Fibroblast of gingiva (primary cell): ENCODE data around the gene POLR2M.

Source experiments
- DNase-seq: peaks from one replicate; pipeline ENCODE4 v3.0.0-alpha.2; 2011; ENCODE audit warnings: low read depth

POLR2M gene

DNA sequence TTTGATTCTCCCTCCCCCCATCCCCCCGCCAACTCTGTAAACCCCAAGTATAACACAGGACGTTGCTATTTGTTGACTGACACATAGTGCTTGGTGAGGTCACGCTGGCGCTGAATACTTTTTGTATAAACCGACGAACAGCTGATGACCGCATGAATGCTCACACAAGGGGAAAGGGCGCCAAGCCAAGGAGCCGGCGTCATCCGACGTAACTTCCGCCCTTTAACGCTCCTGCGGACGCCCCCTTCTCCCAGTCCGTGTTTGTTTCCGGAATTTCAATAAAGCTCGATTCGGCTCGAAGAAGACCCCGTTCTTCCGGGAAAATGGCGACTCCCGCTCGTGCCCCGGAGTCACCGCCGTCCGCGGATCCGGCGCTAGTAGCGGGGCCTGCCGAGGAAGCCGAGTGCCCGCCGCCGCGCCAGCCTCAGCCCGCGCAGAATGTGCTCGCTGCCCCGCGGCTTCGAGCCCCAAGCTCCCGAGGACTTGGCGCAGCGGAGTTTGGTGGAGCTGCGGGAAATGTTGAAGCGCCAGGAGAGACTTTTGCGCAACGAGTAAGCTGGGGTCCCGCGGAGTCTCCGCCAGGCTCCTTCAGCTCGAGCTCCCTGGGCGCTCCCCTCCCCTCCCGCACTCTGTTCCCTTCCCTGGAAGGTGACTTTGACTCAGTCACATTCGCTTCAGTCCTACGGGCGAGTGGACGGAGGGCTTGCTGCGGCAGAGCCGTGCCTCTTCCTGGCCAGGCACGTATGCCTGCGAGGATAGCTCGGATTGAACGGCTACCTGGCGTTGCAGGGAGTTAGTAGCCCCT lies at the start of gene POLR2M:
Gene POLR2M, plus strand, starts transcription at position 310 of the 805 bp plus-strand sequence. Its CDS starts 129 bp downstream, at position 439.
- DNase-seq, result peak; percentile 99

DNA sequence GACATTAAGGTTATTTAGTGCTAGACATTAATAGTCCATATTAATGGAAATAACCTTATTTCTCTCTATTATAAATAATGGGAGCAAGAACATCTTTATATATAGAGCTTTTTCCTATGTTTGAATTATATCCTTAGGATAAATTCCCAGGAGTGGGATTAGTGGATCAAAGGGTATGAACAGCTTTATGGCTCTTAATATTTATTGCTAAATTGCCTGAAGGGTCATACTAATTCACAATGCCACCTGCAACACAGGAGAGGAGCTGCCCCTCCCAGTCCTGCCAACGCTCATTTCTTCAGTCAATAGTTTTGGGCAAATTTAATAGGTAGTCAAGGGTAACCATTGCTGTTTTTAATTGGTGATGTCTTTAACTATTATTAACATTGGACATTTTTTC lies 48.9 kb upstream of the POLR2M start:
- DNase-seq, result no peak

DNA sequence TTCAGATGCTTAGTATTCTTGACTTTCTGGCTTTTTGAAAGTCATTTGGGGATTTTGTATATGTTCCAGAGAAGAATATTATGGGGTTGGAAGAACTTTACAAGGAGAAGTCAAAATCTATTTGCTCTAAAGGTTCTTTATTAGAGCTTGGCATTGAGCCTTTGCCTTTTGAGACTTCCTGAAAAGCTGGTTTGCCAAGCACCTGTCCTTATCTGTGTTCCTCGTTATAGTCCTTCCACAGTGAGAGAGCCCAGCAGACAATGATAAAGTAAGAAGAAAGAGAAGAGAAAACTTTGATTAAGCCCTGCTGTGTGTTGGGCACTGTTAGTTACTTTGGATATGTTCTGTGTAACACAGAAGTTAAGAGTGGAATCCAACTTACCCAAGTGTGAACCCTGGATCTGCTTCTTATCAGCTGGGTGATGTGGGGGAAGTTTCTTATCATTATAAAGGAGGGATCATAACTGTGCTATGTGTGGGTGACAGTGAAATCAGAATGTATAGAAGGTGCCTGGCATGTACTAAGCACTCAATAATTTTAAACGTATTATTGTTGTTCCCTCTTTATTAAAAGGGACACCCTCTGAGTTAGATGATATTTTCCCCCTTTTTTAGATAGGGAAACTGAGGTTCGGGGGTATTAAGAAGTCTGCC lies 44.3 kb upstream of the POLR2M start:
- DNase-seq, result no peak

DNA sequence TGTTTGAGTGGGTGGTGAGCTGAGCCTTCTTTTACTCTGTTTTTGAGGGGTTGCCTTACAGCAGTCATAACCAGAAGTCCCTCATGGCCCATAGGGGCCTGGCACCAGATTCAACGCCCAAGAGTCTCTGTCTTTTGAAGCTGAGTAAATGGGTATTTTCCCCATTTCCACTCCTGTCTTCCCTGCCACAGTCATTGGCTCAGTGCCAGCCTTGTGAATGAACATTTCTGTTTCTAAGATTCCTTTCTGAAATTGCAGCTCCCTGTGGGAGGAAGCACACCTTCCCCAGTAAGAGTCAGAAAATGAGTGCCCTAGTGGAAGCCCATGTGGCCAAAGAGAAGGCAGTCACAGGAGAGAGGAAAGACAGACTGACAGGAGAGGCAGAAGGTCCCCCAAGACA lies 43.7 kb upstream of the POLR2M start:
- DNase-seq, result no peak

DNA sequence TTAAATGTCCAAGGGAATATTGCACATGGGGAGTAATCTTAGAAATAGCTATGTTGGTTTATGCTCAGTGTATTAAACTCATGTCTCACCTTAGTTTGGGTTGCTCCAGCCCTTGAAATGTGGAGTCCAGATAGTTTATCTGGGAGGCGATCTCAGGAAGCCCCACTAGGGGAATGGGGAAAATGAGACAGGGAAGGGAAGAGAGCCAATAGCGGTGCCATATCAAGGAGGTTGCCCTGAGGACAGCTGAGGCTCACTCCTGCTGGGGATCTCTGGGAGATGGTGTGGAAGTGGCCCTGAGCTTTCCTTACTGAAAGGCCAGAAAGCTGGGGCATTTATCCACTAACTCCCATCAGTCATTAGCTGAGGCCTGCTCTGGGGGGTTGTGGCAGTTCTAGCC lies 43.3 kb upstream of the POLR2M start:
- no peak for DNase-seq

DNA sequence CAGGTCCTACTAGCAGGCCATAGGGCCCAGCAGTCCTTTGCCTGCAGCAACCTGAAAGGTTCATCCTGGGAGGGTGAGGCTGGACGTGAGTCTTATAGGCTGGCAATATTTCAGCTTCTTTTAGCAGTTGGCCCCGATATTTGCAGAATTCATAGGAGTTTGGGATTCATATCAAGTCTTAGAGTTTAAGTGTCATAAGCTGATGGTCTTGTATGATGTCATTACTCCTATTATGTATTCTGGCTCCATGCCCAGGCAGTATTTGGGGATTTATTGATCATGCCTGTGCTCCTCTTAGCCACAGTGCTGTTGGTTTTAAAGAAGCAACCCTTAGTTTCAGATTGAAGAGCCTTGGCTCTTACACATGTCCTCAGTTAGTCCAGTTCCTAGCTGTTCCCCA lies 41.3 kb upstream of the POLR2M start:
- DNase-seq, result no peak

DNA sequence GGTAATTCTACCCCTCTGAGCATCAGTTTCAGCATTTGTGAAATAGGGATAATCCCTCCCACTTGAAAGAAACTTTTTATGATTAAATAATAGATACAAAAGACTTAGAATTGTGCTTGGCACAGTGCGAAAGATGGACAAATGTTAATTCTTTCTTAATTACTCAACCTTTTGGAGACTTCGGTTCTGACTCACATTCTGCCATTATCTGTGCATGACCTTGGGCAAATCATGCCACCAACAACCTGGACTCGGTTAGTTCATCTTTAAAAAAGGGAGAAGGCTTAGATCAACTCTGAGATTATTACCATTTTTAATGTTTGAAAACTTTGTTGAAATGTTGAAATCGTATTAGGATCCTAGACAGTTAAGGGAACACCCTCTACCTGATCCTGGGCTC lies 40.6 kb upstream of the POLR2M start:
- DNase-seq, result no peak

DNA sequence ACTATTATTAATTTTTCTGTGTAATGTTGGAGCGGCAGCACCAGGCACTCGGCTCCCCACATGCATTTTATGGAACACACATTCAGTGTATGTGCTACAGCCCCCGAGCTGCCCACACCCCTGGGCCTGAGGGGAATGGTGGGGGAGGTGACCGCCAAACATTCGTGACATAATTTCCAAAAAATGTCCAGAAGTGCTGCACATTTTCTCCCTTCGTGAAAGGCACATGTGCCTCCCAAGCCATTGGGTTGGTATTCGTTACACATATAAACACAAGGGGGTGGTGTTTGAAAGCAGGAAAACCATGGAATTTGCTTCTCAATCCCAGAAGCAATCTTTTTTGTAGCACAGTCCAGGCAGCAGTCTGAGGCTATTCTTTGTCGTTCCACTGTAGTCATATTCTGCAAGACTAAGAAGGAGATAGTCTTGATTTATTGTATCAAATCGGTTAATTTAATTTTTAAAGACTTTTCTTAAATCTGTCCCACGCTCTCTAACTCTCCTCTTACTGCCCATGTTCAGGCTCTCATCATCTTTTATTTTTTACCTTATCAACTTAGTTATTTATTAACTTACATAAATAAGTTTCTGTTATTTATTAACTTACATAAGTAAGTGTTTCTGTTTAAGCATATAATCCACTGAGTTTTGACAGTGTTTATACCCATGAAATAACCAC lies 39.2 kb upstream of the POLR2M start:
- DNase-seq, result peak; percentile 63

DNA sequence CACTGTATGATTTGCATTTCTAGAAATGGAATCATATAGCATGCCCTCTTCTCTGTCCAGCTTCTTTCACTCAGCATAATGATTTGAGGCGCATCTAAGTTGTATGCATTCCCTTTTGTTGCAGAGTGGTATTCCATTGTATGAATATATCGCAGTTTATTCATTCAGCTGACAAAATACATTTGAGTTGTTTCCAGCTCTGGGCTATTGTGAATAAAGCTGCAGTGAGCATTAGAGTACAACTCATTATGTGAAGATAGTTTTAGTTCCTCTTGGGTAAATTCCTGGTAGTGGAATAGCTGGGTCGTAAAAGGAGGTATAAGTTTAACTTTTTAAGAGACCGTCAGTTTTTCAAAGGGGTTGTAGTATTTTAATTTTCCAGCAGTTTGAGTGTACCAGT lies 38.5 kb upstream of the POLR2M start:
- DNase-seq, result no peak

DNA sequence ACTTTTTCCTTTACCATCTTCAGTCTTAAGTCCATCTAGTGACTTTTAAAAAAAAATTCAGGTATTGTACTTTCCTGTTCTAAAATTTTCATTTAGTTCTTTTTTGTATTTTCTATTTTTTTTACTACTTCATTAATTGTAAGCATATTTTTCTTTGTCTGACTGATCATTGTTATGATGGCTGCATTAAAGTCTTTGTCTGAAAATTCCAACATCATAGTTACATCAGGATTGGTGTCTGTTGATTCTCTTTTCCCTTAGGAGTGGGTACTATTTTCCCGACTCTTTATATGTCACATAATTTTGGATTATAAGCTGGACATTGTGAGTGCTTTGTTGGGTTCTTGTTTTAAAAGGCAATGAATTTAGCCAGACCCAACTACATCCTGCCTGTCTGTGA lies 34.9 kb upstream of the POLR2M start:
- DNase-seq, result no peak

DNA sequence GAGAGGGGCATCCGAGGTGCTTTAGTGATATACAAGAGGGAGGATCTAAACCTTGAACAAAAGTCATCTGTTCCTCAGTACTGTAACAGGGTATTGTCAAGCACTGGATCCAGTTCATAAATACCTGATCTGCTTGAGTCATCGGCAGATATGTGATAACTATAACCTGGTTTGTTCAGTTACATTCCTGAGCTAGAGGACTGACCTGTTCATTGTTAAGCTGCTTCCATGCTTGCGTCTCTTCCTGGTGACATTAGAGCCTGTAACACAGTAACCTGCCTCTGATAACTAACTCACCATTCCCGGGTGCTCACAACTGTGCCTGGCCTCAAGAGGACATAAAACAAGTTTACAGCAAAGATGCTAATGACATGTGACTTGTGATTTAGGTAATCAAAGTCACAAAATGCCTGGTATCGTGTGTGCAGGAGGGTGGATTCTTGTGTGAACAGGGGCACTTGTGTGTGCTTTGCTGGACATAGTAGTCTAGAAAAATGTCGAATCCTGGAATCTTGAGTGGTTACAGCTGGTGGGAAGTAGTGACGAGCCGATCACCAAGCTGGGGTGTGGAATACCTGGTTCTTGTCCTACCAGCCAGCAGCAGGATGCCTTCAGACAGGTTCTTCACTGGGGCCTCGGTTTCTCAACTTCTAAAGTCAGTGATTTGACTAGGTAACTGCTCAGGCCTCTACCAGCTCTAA lies 30.9 kb upstream of the POLR2M start:
- no peak for DNase-seq

DNA sequence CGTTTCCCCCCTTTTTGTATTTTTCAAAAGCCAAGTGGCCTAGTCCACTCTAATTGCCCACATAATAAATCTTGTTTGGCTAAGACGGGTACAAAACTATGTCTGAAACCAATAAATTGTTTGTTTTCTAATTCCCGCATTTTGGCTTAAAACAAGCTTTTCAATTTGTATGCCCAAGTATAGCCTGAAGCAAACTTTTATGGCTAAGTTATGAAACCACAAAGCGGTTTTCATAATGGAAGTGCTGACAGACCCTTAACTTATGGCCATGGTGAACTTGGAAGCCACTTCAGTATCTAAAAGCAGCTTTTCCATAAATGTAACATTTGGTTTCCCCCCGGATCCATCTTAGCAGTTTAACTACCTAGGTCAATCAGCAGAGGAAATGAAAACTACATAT lies 29.9 kb upstream of the POLR2M start:
- no peak for DNase-seq

DNA sequence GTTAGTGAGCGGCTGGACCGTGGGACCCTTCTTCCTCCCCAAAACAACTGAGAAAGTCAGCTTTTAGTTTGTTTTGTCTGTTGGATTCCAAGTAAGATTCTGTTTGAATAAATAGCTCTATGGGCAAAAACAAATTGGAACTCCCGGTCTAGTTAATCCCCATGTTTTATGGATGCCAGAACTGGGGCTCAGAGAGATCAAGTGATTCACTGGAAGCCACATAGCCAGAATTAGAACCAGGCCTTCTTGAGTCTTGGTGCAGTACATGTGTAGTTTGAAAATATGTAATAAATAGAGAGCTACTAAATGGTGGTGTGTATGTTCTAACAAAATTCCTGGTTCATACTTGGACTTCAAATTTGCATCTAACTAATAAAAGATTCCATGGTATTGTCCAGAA lies 29.3 kb upstream of the POLR2M start:
- no peak for DNase-seq

DNA sequence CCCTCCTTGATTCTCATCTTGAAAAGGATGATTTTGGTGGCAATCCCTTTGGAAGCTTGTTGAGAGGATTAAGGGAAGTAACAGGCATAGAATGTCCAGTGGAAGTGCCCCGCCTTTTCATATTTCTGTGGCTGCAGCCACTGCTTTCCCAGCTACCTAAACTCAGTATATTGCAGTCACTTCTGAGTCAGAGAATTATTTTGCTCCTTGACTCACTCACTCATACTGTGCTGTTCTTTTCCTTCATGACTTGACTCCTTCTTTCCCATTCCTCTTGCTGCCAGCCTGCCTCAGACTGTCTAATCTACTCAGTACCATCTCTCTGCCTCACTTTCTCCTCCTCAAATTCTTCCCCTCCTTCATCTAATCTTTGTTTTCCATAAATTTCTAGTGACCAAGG lies 26.5 kb upstream of the POLR2M start:
- peak; percentile 39 for DNase-seq

DNA sequence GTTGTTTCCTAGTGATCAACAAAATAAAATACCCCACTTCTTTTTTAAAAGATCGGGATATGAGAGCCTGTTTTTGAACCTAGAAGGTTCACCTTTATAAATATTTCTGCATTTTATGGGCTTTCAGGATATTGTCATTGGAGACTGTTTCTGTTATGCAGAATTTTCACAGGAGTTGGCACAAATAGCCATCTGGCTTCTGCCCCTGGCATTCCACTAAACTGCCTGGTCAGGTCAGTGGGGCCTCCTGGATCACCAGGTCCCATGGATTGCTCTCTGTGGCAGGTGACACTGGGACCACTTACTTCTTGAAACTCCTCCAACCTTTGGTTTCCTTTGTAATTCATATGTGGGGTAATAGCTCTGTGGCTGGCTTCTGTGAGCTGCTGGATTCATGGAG lies 25.5 kb upstream of the POLR2M start:
- no peak for DNase-seq

DNA sequence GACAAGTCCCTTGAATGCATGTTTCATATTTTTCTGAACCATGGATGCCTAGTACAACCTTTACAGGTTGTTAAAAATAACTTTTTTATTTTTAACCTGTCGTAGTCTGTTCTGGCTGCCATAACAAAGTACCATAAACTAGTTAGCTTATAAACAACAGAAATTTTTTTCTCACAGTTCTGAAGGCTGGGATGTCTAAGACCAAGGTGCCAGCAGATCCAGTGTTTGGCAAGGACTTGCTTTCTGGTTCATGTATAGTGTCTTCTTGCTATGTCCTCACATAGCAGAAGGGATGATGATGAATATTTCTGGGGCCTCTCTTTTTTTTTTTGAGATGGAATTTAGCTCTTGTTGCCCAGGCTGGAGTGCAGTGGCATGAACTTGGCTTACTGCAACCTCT lies 23.0 kb upstream of the POLR2M start:
- DNase-seq, result no peak

DNA sequence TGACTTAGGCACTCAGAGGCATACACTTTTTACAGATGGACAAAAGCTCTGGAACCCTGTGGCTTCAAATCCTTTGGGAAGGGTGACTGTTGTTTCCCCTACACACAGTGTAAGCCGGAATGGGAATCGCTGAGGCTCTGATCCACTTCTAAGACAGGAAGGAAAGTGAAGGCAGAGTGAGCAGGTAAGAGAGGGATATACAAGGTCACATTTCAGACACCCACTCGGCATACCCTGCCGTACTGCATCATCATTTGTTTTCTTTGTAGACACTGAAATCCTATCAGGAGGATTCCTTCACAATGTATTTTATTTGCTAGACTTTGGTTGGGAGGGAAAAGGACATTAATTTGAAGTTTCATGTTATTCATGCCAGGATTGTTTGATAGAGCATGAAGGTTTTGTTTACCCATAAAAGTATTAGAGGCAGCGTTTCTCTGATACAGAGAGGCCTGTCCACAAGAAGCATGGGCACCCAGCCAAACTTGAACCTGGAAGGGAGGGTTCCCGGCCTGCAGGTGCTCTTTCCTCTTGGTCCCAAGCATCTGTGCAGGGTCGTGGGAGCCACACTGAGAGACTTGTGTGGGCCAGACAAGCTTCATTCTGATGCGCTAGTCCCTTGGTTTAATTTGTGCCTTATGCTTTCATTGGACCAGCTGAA lies 21.9 kb upstream of the POLR2M start:
- no peak for DNase-seq

DNA sequence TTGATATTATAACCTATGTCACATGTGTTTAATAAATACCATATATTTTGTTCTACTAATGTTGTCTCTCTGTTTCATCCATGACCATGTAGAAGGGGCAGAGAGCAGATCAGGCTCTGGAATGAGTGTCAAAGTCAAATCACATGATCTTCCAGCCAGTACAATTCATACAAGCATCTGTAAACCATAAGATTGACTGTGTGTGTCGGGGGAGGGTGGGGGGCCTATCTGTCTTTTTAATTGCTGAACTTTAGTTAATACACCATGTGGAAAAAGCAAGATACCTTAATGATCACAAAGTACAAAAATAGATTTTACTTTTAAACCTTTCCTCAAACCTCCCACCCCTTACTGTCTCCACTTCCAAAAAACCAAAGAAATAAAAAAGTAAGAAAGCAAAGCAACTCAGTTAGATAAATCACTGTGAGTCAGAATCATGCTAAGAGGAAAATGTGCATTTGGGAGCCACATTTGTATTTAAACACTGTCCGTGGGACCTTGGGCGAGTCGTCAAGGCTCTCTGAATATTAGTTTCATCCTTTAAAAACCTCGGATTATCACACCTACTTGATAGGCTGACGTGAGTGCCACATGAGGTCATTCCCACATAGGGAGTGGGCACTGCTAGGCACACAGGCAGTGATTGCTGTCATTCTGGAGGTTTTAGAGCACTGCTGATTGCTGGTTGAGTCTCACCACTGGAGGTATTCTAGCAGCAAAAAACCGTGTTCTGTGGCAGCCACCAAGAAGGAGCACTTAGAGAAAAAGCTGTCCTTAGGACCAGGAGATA lies 21.0 kb upstream of the POLR2M start:
- no peak for DNase-seq

DNA sequence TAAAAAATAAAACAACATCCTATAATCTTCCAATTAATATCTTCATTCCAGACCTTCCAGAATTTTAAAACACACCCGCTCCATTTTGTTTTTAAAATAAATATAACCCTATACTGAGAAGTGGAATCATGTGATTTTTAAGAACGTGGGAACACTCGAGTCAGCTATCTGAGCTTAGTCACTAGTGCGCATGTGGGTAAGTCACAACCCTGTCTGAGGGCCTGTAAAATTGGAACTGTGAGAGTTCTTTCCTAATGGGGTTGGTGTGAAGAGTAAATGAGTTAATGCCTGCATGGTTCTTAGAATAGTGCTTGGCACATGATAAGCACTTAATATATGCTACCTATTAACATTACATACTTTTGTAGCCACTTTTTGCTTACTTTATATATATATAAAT lies 19.9 kb upstream of the POLR2M start:
- no peak for DNase-seq

DNA sequence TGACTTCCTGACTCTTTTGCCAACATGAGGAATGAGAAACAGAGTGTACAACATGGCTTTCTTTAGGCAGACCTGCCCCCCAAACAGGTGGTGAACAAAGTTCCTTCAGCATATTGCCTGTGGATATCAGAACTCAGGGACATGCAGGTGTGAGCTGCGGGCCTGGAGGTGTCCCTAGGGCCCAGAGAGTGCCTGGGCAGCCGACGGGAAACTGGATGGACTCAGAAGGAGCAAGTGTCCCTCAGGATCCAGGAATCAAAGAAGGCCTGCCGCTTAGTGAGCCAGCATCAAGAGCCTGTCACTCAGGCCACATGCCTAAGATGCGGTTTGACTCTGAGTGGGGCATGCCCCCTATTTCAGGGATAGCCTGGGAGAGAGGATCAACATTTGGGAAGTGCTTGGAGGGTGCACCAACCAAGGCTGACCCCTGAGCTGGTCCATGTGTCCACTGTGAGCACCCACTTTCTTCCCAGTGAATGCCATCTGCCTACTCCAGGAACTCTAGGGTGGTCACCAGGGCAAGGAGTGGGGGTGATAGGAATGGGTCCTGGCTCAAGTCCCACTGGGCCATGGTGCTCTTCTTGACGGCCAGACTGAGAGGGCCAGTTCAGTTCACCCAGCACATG lies 16.1 kb upstream of the POLR2M start:
- DNase-seq, result no peak

DNA sequence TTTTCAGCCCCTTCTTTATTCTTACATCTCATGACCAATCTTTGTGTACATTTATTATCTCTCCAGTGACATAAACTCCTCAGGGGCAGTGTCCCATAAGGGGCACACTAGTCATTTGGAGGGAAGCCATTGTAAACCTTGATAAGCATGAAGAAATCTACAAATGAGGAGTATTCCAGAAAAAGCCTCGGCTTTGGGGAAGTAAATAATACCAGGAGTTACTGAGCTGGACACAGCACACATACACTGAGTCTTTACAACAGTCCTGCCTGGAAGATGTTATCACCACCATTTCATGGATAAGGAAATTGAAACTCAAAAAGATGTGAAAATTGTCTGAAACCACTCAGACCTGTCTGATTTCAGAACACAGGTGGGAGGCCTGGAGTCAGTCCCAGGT lies 15.4 kb upstream of the POLR2M start:
- DNase-seq, result no peak
